PC-3 (cell line): ENCODE data around the gene HSPB7. TPM values are rescaled to one million over a fixed set of nuclear protein-coding genes. Genes with fewer than 3 reads are reported as not detected.
"Not testable (repeated sequence)": the region's sequence is repeated elsewhere in the genome, so short reads cannot be mapped to it uniquely, and the experiment has no call there.

Source experiments
- ATAC-seq: fragments of 200-7000 bp; cut with Tn5 transposase; 2 replicates; pipeline ENCODE4 v1.9.1; 2020; ENCODE audit warnings: mild to moderate bottlenecking, moderate library complexity
- BruUV-seq: library from RNA; stranded (reverse); fragments of 400-500 nt; replicated peaks from 2 replicates; lab custom pipeline; 2021; lab: Mats Ljungman, UMichigan
- CTCF ChIA-PET: fragments of 300-600 bp; sonication (Branson Sonifier 250); formaldehyde crosslinking; loops from one replicate; lab custom pipeline; 2022; ENCODE audit warnings: antibody characterized with exemption; lab: Charles Lee
- POLR2A ChIA-PET: fragments of 300-600 bp; sonication (Branson Sonifier 250); formaldehyde crosslinking; loops from one replicate; lab custom pipeline; 2022; ENCODE audit warnings: antibody characterized with exemption; ENCODE audit not compliant: unreplicated experiment; lab: Charles Lee
- DNase-seq: peaks from one replicate; pipeline ENCODE4 v3.0.0-alpha.2; 2015
- H2AFZ ChIP-seq: fragments of 300-600 bp; sonication (generic); 2 replicates; pipeline ENCODE4 v1.6.0; 2016; ENCODE audit warnings: antibody characterized with exemption, low read length
- H3F3A ChIP-seq: fragments of 300-600 bp; sonication (generic); one replicate; pipeline ENCODE4 v1.6.0; 2017; ENCODE audit warnings: antibody characterized with exemption, low read length, control low read depth, mild to moderate bottlenecking; ENCODE audit not compliant: unreplicated experiment
- H3K27ac ChIP-seq: fragments of 300-600 bp; sonication (generic); 2 replicates; pipeline ENCODE4 v1.5.1; 2016; ENCODE audit warnings: mild to moderate bottlenecking, low read length
- H3K27me3 ChIP-seq: fragments of 300-600 bp; sonication (generic); 2 replicates; pipeline ENCODE4 v1.6.1; 2016; ENCODE audit warnings: low read length, mixed read lengths
- H3K36me3 ChIP-seq: fragments of 300-600 bp; sonication (generic); 2 replicates; pipeline ENCODE4 v1.6.1; 2016; ENCODE audit warnings: low read depth, mixed run types, low read length, mixed read lengths
- H3K4me1 ChIP-seq: fragments of 300-600 bp; sonication (generic); 2 replicates; pipeline ENCODE4 v1.5.1; 2016; ENCODE audit warnings: low read length; ENCODE audit not compliant: insufficient read depth
- H3K4me2 ChIP-seq: fragments of 300-600 bp; sonication (generic); 2 replicates; pipeline ENCODE4 v1.6.0; 2016; ENCODE audit warnings: low read length
- H3K4me3 ChIP-seq: fragments of 300-600 bp; sonication (generic); 2 replicates; pipeline ENCODE4 v1.5.1; 2016; ENCODE audit warnings: mild to moderate bottlenecking, low read length, mixed read lengths
- H3K79me2 ChIP-seq: fragments of 300-600 bp; sonication (generic); 2 replicates; pipeline ENCODE4 v1.6.1; 2017; ENCODE audit warnings: low read length, mixed read lengths
- H3K9ac ChIP-seq: fragments of 300-600 bp; sonication (generic); 2 replicates; pipeline ENCODE4 v1.6.0; 2016; ENCODE audit warnings: mild to moderate bottlenecking, low read length
- H3K9me2 ChIP-seq: fragments of 300-600 bp; sonication (generic); replicated peaks from 2 replicates; pipeline ENCODE4 v1.6.1; 2016; ENCODE audit warnings: mixed run types, low read length, mixed read lengths
- H3K9me3 ChIP-seq: fragments of 300-600 bp; sonication (generic); 2 replicates; pipeline ENCODE4 v1.6.1; 2016; ENCODE audit warnings: low read length, mixed read lengths
- H4K20me1 ChIP-seq: fragments of 300-600 bp; sonication (generic); 2 replicates; pipeline ENCODE4 v1.6.1; 2016; ENCODE audit warnings: low read length, mixed read lengths
- CTCF ChIP-seq: fragments of 300-600 bp; sonication (generic); conservative IDR thresholded peaks from 2 replicates; pipeline ENCODE4 v1.5.1; 2017; ENCODE audit warnings: antibody characterized with exemption, low read depth, mild to moderate bottlenecking, low read length
- EZH2 ChIP-seq: fragments of 300-600 bp; sonication (generic); IDR thresholded peaks from one replicate; pipeline ENCODE4 v1.6.1; 2017; ENCODE audit warnings: antibody characterized with exemption, mild to moderate bottlenecking, low read length; ENCODE audit not compliant: unreplicated experiment
- EZH2phosphoT487 ChIP-seq: fragments of 300-600 bp; sonication (generic); IDR thresholded peaks from 2 replicates; pipeline ENCODE4 v1.6.1; 2018; ENCODE audit warnings: mild to moderate bottlenecking, antibody characterized with exemption, low read length, borderline replicate concordance
- intact Hi-C: fragments of 100-400 bp; cut with micrococcal nuclease; formaldehyde crosslinking; loops from 2 replicates; pipeline ENCODE4 v1.9.0; 2023
- total RNA-seq: library from RNA; depleted of rRNA; stranded (reverse); fragments of >200 nt; gene quantifications from 2 replicates; pipeline ENCODE4 v1.2.3, GENCODE V29; 2014

HSPB7 gene
- total RNA-seq, 1 experiment from 2014 or later, result not detected

DNA sequence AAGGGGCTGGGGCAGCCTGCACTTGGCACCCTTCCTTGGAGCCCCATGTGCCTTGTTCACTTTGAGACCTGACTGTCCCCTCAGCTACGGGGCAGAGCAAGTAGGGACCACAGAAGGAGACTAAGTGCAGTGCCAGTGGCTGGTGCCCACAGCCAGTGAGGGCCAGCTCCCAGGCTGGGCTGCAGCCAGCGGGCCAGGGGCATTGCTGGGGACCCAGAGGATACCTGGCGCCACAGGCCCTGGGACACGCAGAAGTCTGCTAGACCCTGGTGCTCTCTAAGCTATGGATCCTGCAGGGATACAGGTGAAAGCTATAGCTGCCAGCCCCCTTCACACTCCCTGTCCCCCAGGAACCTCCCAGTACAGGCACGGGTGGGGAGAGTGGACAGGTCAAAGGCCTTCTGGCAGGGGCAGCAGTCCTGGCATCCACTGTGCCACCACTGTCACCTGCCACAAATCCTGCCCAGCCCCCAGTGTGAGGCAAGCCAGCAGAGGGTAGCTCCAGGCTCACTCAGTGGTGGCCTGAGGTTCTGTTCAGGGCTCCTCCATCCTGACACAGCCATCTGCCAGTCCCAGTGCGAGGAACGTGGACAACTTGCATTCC is 5.3 kb upstream of the HSPB7 start:
- Histone ChIP-seq H3K4me2 (no peak overlapping the region), H3K9ac (no peak overlapping the region), H3K9me3 (no peaks in the 10 kb centered on the region), H3K4me1 (no peaks in the 10 kb centered on the region), H3K4me3 (no peak overlapping the region), H3K36me3 (no peaks in the 10 kb centered on the region), H3K27ac (no peak overlapping the region), H4K20me1 (no peaks in the 10 kb centered on the region), H3F3A (no peaks in the 10 kb centered on the region), H3K27me3 (no peaks in the 10 kb centered on the region), H3K9me2 (no peaks in the 10 kb centered on the region), H3K79me2 (no peaks in the 10 kb centered on the region), H2AFZ (no peak overlapping the region)
- ATAC-seq, result no peak
- no TSS peak for BruUV-seq
- intact Hi-C loops, result no loop called here
- DNase-seq, result no peak
- POLR2A ChIA-PET, result no interaction called here
- CTCF ChIA-PET, result no interaction called here
- TF ChIP-seq EZH2, result no peak
- no peak for TF ChIP-seq EZH2phosphoT487
- no peak for TF ChIP-seq CTCF

DNA sequence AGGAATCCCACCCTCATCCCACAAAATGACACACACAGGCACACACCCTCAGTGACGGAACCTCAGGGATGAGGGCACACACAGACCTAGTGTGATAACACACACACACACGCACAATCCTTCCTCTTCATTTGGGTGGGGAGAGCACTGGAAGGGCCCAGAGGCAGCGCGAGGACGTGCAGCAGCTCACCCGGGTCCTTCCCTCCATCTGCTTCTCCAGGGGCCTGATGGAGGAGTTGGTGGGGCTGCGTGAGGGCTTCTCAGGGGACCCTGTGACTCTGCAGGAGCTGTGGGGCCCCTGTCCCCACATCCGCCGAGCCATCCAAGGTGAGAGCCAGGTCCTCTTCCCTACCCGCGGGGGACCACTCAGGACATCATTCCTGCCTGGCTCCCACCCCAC is 4.5 kb upstream of the HSPB7 start:
- H3K79me2 ChIP-seq, result no peaks in the 10 kb centered on the region
- H3K27ac ChIP-seq, result no peak overlapping the region
- H3K36me3 ChIP-seq, result no peaks in the 10 kb centered on the region
- TF ChIP-seq EZH2 (no peak), EZH2phosphoT487 (no peak), CTCF (no peak)
- H3K4me3 ChIP-seq, result no peak overlapping the region
- intact Hi-C loops, result no loop called here
- H3K4me1 ChIP-seq, result no peaks in the 10 kb centered on the region
- no peak overlapping the region for H2AFZ ChIP-seq
- BruUV-seq, result no TSS peak
- H3F3A ChIP-seq, result no peaks in the 10 kb centered on the region
- no peak overlapping the region for H3K4me2 ChIP-seq
- no peak for ATAC-seq
- no peak for DNase-seq
- H4K20me1 ChIP-seq, result no peaks in the 10 kb centered on the region
- no peaks in the 10 kb centered on the region for H3K27me3 ChIP-seq
- ChIA-PET CTCF (no interaction called here), POLR2A (no interaction called here)
- no peaks in the 10 kb centered on the region for H3K9me3 ChIP-seq
- H3K9ac ChIP-seq, result no peak overlapping the region
- H3K9me2 ChIP-seq, result no peaks in the 10 kb centered on the region

DNA sequence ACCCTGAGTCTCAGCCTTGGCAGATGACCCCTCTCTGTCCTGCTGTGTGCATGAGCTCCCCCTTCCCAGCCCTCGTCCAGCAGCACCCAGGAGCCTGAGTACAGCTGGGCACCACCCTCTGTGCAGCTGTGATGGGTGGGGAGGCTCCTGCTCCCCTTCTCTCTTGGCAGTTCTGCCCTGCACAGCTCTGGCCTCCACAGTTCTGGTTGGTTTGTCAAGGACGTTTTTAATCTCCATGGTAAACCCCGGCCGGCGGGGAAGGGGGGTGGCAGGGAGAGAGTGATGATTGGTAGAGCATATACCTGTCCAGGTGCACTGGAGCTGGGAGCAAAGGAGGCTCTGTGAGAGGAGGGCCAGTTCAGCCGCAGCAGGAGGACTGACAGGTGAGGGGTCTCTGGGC is 3.8 kb upstream of the HSPB7 start, which contains the start of gene CLCNKA:
Gene CLCNKA, plus strand, starts transcription at position 356 of the 400 bp plus-strand sequence. CDS start 584 bp downstream, outside the sequence.
- BruUV-seq, result no TSS peak
- H4K20me1 ChIP-seq, result no peaks in the 10 kb centered on the region
- H3K9ac ChIP-seq, result no peak within 1 kb of the TSS
- CTCF ChIA-PET, result no interaction called here
- H3K27ac ChIP-seq, result no peak within 1 kb of the TSS
- no peaks in the 10 kb centered on the region for H3K4me1 ChIP-seq
- TF ChIP-seq CTCF (no peak), EZH2phosphoT487 (no peak), EZH2 (no peak)
- H3K4me3 ChIP-seq, result no peak within 1 kb of the TSS
- POLR2A ChIA-PET, result no interaction called here
- H3K9me3 ChIP-seq, result no peaks in the 10 kb centered on the region
- H3K27me3 ChIP-seq, result no peaks in the 10 kb centered on the region
- intact Hi-C loops, result no loop called here
- H3F3A ChIP-seq, result no peaks in the 10 kb centered on the region
- ATAC-seq, result no peak
- no peaks in the 10 kb centered on the region for H3K9me2 ChIP-seq
- no peaks in the 10 kb centered on the region for H3K36me3 ChIP-seq
- H2AFZ ChIP-seq, result no peak within 1 kb of the TSS
- H3K79me2 ChIP-seq, result no peaks in the 10 kb centered on the region
- no peak for DNase-seq
- H3K4me2 ChIP-seq, result no peak within 1 kb of the TSS

- H3K4me2 ChIP-seq, BruUV-seq, H3K9me2 ChIP-seq, H4K20me1 ChIP-seq, H3F3A ChIP-seq, H3K36me3 ChIP-seq, intact Hi-C loops, H3K27ac ChIP-seq, CTCF ChIA-PET, DNase-seq, H3K27me3 ChIP-seq, H2AFZ ChIP-seq, H3K9me3 ChIP-seq, ATAC-seq, H3K79me2 ChIP-seq, H3K4me1 ChIP-seq, H3K4me3 ChIP-seq, H3K9ac ChIP-seq: not testable (repeated sequence)
- POLR2A ChIA-PET, result interaction anchor here (0.6 kb wide), 1 partner anchor 272 kb away, joined by 3 read pairs; no protein-coding TSS in a partner anchor
Observed at GRCh38 chr1:16020878-16021277, 3.0 kb upstream of the HSPB7 start.
